ENCODE measurements around the gene UNC5CL. TPM values are rescaled to one million over a fixed set of nuclear protein-coding genes. Genes with fewer than 3 reads are reported as not detected.

Gene UNC5CL
- total RNA-seq, 2 donors from 2014 or later, result 17.4 to 30.3 TPM

Other genes starting within 250 kb of the UNC5CL start
- gene TSPO2, start 3.2 kb upstream of the UNC5CL start, total RNA-seq, result not detected
- 1 to 10 TPM; 2.3 to 4.0 TPM for gene APOBEC2, start 14.0 kb upstream of the UNC5CL start, total RNA-seq
- 10 to 100 TPM; 15.0 to 27.4 TPM for gene OARD1, start 33.1 kb upstream of the UNC5CL start, total RNA-seq
- 10 to 100 TPM in 1 of 2 donors, 1 to 10 TPM in 1; 8.6 to 10.4 TPM for gene NFYA, start 33.8 kb upstream of the UNC5CL start, total RNA-seq
- not detected for gene TREML1, start 115.1 kb upstream of the UNC5CL start, total RNA-seq
- 1 to 10 TPM; 3.6 TPM for gene TREM2, start 123.9 kb upstream of the UNC5CL start, total RNA-seq
- not detected for gene TREML2, start 161.9 kb upstream of the UNC5CL start, total RNA-seq
- not detected for gene TREML4, start 189.1 kb upstream of the UNC5CL start, total RNA-seq
- gene TREM1, start 247.5 kb upstream of the UNC5CL start, total RNA-seq, result not detected